Thyroid gland (tissue), 4 donors: ENCODE results near the gene AGAP9. TPM values are rescaled to one million over a fixed set of nuclear protein-coding genes. Genes with fewer than 3 reads are reported as not detected.

Source experiments
- DNase-seq, 2 donors: peaks; one replicate each; pipeline ENCODE4 v3.0.0-alpha.2; 2019
- H3K27ac ChIP-seq, 3 donors: fragments of 200-600 bp; sonication (generic); 1 replicate in 2 of 3; 2 replicates in 1 of 3; pipeline ENCODE4 v1.5.1; 2016 to 2019; ENCODE audit warnings: mild to moderate bottlenecking in 1 of 3, moderate library complexity in 1 of 3
- H3K27me3 ChIP-seq: fragments of 200-600 bp; sonication (generic); one replicate; pipeline ENCODE4 v1.5.1; 2019
- H3K36me3 ChIP-seq, 2 donors: fragments of 200-600 bp; sonication (generic); one replicate each; pipeline ENCODE4 v1.5.1; 2016 to 2019
- H3K4me1 ChIP-seq, 2 donors: fragments of 200-600 bp; sonication (generic); one replicate each; pipeline ENCODE4 v1.5.1; 2017 to 2019
- H3K4me3 ChIP-seq, 3 donors: fragments of 200-600 bp; sonication (generic); replicated peaks in 1 of 3; 1 replicate in 2 of 3; 2 replicates in 1 of 3; pipeline ENCODE4 v1.5.1; 2016; ENCODE audit warnings: mild to moderate bottlenecking in 1 of 3
- H3K9me3 ChIP-seq: fragments of 200-600 bp; sonication (generic); one replicate; pipeline ENCODE4 v1.5.1; 2017
- POLR2A ChIP-seq, 2 donors: fragments of 450-650 bp; IDR thresholded peaks; one replicate each; pipeline ENCODE4 v1.6.1; 2017; ENCODE audit warnings: antibody characterized with exemption in 2 of 2, mild to moderate bottlenecking in 2 of 2, moderate library complexity in 1 of 2
- WGBS, 2 donors: methylation state at CpG; one replicate each; pipeline ENCODE4 v1.1.5; 2017; 5-methylcytosine and 5-hydroxymethylcytosine counted together
- intact Hi-C: fragments of 100-400 bp; cut with DNase I; formaldehyde crosslinking; loops from one replicate; pipeline ENCODE4 v1.15.1; 2023
- small RNA-seq: library from RNA; depleted of rRNA; stranded (forward); fragments of <200 nt; gene quantifications from one replicate; pipeline ENCODE3, GENCODE V24; 2016
- total RNA-seq, 4 donors: library from RNA; depleted of rRNA; stranded (reverse); fragments of >200 nt; gene quantifications; one replicate each; pipeline ENCODE4 v1.2.3, GENCODE V29; 2016
- TF ChIP-seq, protein P1 (sequence below), 6 experiments: fragments of 200-600 bp in 3 of 6; fragments of 450-650 bp in 3 of 6; sonication (generic) in 3 of 6; IDR thresholded peaks; one replicate each; pipeline ENCODE4 v1.5.1; 2016 to 2019; ENCODE audit warnings: antibody characterized with exemption in 6 of 6, mild to moderate bottlenecking in 2 of 6, inconsistent platforms in 1 of 6, moderate library complexity in 1 of 6

Gene AGAP9
- total RNA-seq, 4 donors from 2014 or later, result 2.8 to 17.6 (median 11.9) TPM

DNA sequence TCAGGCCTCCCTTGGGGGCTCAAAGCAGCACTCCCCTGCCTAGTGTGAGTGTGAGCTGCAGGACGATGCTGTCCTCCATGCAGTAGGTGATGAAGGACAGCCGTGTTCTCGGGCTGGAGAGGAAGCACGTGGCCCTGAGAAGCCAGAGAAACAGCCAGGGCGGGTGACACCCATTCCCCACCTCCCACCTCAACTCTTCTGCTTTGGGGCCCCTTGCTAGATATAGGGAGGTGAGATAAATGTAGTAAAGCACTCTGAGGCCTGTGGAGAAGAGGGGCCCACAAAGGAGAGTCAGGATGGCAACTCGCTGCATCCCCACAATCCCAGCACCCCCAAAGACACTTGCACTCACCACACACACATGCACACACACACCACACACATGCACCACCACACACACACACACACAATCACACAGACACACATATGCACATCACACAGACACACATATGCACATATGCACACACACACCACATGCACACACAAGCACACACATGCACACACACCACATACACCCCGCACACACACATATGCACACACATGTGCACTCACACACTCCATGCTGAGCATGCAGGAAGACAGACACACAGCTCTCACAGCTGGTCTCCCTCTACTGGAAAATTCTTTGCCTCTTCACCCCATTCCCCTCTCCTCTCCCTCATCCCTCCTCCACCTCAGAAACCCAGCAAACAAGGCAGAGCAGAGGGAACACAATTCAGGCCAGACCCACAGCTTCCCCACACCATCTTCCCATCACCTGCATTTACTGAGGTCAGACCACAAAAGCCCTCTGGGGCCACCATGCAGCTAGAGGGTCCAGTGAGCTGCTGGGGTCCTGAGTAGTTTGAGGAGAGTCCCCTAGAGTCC is 70.1 kb downstream of the AGAP9 start:
- TF ChIP-seq, protein P1, sequence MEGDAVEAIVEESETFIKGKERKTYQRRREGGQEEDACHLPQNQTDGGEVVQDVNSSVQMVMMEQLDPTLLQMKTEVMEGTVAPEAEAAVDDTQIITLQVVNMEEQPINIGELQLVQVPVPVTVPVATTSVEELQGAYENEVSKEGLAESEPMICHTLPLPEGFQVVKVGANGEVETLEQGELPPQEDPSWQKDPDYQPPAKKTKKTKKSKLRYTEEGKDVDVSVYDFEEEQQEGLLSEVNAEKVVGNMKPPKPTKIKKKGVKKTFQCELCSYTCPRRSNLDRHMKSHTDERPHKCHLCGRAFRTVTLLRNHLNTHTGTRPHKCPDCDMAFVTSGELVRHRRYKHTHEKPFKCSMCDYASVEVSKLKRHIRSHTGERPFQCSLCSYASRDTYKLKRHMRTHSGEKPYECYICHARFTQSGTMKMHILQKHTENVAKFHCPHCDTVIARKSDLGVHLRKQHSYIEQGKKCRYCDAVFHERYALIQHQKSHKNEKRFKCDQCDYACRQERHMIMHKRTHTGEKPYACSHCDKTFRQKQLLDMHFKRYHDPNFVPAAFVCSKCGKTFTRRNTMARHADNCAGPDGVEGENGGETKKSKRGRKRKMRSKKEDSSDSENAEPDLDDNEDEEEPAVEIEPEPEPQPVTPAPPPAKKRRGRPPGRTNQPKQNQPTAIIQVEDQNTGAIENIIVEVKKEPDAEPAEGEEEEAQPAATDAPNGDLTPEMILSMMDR (IDR thresholded peaks at IDR 0.05), result no peak
- TF ChIP-seq POLR2A (IDR thresholded peaks at IDR 0.05), result no peak
- no peak for DNase-seq
- no peaks in the 10 kb centered on the region for H3K9me3 ChIP-seq
- H3K27ac ChIP-seq, result no peak overlapping the region
- H3K4me1 ChIP-seq, result no peaks in the 10 kb centered on the region
- 74 to 87% methylated on average over 7 of the region's 7 CpGs for WGBS, 2 donors
- H3K27me3 ChIP-seq, result no peaks in the 10 kb centered on the region
- H3K36me3 ChIP-seq, result no peaks in the 10 kb centered on the region
- no peak overlapping the region for H3K4me3 ChIP-seq
- intact Hi-C loops, result no loop called here

DNA sequence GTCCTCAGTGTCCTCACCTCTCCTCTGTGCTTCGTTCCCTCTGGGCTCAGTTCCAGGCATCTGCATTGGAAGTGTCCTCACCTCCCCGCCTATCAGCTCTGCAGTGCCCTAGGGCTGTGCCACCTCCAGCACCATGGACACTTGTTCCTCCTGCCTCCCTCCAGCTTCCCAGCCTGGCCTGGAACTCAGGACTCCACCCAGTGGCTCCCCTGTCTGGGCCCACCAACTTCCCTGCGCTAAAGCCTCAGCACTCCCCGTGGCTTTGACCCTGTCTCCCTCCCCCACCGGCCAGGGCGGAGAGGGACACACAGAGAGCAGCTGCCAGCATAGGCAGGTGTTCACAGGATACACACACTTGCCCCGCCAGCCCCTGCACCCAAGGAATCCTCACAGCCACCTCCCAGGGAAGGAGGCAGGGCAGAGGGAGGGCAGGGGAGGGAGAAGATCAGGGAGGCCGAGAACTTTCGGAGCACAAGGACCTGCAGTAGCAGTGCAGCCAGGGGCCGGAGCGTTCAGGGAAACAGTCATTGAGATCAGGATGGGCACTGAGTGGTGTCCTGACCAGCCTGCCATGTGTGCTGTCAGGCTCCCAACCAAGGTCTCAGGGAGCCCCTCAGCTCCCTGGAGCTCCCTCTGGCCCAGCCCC is 70.8 kb downstream of the AGAP9 start:
- H3K27me3 ChIP-seq, result no peaks in the 10 kb centered on the region
- 61 to 65% methylated on average over 9 to 10 of the region's 11 CpGs for WGBS, 2 donors
- DNase-seq, result no peak
- H3K4me3 ChIP-seq, result no peak overlapping the region
- TF ChIP-seq POLR2A (IDR thresholded peaks at IDR 0.05), result no peak
- no peak overlapping the region for H3K27ac ChIP-seq
- intact Hi-C loops, result no loop called here
- H3K9me3 ChIP-seq, result no peaks in the 10 kb centered on the region
- no peaks in the 10 kb centered on the region for H3K36me3 ChIP-seq
- no peaks in the 10 kb centered on the region for H3K4me1 ChIP-seq

DNA sequence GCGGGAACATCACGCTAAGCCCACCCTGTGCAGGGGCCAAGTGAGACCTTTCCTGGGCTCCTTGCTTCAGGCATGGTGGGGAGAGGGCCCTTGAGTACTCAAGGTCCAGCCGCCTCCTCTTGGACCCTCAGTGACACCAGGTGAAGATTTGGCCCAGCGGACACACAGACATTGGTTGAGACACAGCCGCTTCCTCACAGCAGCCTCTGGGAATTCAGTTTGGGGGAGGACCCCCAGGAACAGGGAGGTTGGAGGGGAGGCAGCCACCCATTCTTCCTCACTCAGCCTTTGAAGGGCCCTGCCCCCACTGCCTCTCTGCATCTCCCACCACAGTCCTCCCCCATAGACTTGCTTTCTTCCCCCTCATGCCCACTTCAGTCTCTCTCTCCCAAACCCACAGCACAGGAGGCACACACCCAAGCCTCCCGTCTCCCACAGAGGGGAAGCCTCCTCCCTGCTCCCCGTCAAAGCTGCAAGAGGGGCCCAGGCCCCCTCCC is 71.4 kb downstream of the AGAP9 start:
- no peak overlapping the region for H3K27ac ChIP-seq
- DNase-seq, result no peak
- WGBS, 2 donors, result 81 to 84% methylated on average over 7 of the region's 7 CpGs
- no peaks in the 10 kb centered on the region for H3K36me3 ChIP-seq
- H3K4me1 ChIP-seq, result no peaks in the 10 kb centered on the region
- intact Hi-C loops, result no loop called here
- no peaks in the 10 kb centered on the region for H3K9me3 ChIP-seq
- no peaks in the 10 kb centered on the region for H3K27me3 ChIP-seq
- no peak overlapping the region for H3K4me3 ChIP-seq
- TF ChIP-seq, protein P1 (IDR thresholded peaks at IDR 0.05), result no peak
- no peak for TF ChIP-seq POLR2A (IDR thresholded peaks at IDR 0.05)

Small RNAs within 50 kb of the gene (small RNA-seq; reads per million reads assigned to genes)
- gene AL591684.3, result not detected
- gene RNA5SP312, result not detected

Other genes starting within 250 kb of the AGAP9 start
- gene GDF10, start 223.4 kb downstream of the AGAP9 start, total RNA-seq, result 1 to 10 TPM; 3.6 to 9.6 (median 7.3) TPM
- gene GDF2, start 201.2 kb downstream of the AGAP9 start, total RNA-seq, result not detected
- not detected for gene RBP3, start 175.3 kb downstream of the AGAP9 start, total RNA-seq
- under 1 TPM in 3 of 4 donors, not detected in 1; 0.24 to 0.56 (median 0.40) TPM for gene ZNF488, start 139.3 kb downstream of the AGAP9 start, total RNA-seq
- under 1 TPM in 1 of 4 donors, not detected in 3; 0.40 TPM for gene ANXA8, start 39.5 kb downstream of the AGAP9 start, total RNA-seq
- not detected for gene FAM25G, start 31.9 kb downstream of the AGAP9 start, total RNA-seq
- gene SYT15B, start 240.0 kb upstream of the AGAP9 start, total RNA-seq, result 1 to 10 TPM in 3 of 4 donors, under 1 TPM in 1; 0.21 to 4.6 (median 2.1) TPM